ENCODE results near the gene PLXNA3. TPM values are rescaled to one million over a fixed set of nuclear protein-coding genes. Genes with fewer than 3 reads are reported as not detected.

PLXNA3 gene
- total and polyA plus RNA-seq, 2 experiments from 2014 or later, result 2.7 to 5.4 TPM

DNA sequence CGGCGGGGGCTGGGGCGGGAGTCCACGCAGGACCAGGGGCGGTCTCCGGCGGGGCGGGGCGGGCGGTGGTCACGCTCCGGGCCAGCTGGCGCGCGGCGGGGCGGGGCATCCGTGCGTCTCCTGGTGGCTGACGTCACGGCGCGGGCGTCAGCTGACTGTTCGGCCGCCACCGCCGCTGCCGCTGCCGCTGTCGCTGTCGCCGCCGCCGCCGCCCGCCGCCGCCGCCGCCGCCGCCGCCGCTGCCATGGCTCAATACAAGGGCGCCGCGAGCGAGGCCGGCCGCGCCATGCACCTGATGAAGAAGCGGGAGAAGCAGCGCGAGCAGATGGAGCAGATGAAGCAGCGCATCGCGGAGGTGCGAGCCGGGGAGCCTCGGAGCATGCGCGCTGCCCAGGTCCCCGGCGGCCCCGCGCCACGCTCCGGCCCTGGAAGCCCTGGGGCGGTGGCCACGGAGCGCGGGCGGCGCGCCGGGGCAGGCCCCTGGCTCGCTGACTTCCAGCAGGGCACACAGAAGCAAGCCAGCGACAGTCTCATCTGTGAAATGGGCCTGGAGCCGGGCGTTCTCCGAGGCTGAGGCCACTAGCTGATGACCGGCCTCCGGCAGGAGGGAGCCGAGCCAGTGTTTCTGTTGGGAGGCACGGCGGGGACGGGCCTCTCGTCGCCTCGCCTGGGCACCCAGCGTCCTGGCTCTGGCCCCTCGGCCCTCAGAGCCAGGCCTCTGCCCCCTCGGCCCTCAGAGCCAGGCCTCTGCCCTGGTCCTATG is 13.9 kb upstream of the PLXNA3 start, which contains the start of gene FAM50A:
Gene FAM50A (plus strand): TSS at position 150 of the 763 bp plus-strand sequence. CDS start 95 bp downstream, at position 245.
- H3F3A ChIP-seq (replicated peaks; ENCODE audit: low read depth), result no peaks in the 10 kb centered on the region
- H4K20me1 ChIP-seq (replicated peaks; ENCODE audit: insufficient read depth), result no peaks in the 10 kb centered on the region
- peak within 1 kb of the TSS; percentile 73 for H3K4me3 Mint-ChIP-seq
- peaks cover 9% of the 10 kb centered on the region for H3K27me3 Mint-ChIP-seq (ENCODE audit: insufficient read depth, low read depth, poor library complexity)
- no peaks in the 10 kb centered on the region for H3K36me3 ChIP-seq (ENCODE audit: insufficient read depth)
- H3K4me1 Mint-ChIP-seq, result no peaks in the 10 kb centered on the region
- H3K27ac ChIP-seq (ENCODE audit: low read depth), result no peak within 1 kb of the TSS
- TF ChIP-seq NANOG (IDR thresholded peaks at IDR 0.05; ENCODE audit: borderline replicate concordance) (no peak), CREB1 (CRISPR knock-in tag; IDR thresholded peaks at IDR 0.05; ENCODE audit: low read depth) (peak; percentile 79), POLR2AphosphoS5 (IDR thresholded peaks at IDR 0.05; ENCODE audit: low read depth) (0 out of 2 replicates have a peak, but pooled peaks have one; percentile 5), JUNB (IDR thresholded peaks at IDR 0.05; ENCODE audit: unreplicated experiment) (no peak), ZNF114 (CRISPR knock-in tag; IDR thresholded peaks at IDR 0.05) (no peak), EZH2 (IDR thresholded peaks at IDR 0.05; ENCODE audit: low read depth, unreplicated experiment) (no peak)
- TF ChIP-seq, protein P1, sequence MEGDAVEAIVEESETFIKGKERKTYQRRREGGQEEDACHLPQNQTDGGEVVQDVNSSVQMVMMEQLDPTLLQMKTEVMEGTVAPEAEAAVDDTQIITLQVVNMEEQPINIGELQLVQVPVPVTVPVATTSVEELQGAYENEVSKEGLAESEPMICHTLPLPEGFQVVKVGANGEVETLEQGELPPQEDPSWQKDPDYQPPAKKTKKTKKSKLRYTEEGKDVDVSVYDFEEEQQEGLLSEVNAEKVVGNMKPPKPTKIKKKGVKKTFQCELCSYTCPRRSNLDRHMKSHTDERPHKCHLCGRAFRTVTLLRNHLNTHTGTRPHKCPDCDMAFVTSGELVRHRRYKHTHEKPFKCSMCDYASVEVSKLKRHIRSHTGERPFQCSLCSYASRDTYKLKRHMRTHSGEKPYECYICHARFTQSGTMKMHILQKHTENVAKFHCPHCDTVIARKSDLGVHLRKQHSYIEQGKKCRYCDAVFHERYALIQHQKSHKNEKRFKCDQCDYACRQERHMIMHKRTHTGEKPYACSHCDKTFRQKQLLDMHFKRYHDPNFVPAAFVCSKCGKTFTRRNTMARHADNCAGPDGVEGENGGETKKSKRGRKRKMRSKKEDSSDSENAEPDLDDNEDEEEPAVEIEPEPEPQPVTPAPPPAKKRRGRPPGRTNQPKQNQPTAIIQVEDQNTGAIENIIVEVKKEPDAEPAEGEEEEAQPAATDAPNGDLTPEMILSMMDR (conservative IDR thresholded peaks at IDR 0.05; ENCODE audit: low read depth in 2 of 2), result no peak
- peaks cover 16% of the 10 kb centered on the region; the same call in 2 of the 3 replicates for H3K36me3 Mint-ChIP-seq (ENCODE audit: low read depth)
- no peaks in the 10 kb centered on the region for H3K9me2 ChIP-seq (ENCODE audit: insufficient read depth)
- DNase-seq (ENCODE audit: low spot score), result peak; percentile 61
- H3K79me2 ChIP-seq (replicated peaks; ENCODE audit: insufficient read depth), result no peaks in the 10 kb centered on the region
- H3K27ac Mint-ChIP-seq, result no peak within 1 kb of the TSS
- H3K4me1 ChIP-seq (ENCODE audit: insufficient read depth), result 0 out of 2 replicates have a peak, but pooled peaks cover 3% of the 10 kb centered on the region
- H3K9me3 Mint-ChIP-seq, result no peaks in the 10 kb centered on the region
- H2AFZ ChIP-seq, result no peak within 1 kb of the TSS
- no peaks in the 10 kb centered on the region for H3K27me3 ChIP-seq (ENCODE audit: insufficient read depth)
- peak; percentile 69 for ATAC-seq
- peak within 1 kb of the TSS; percentile 62 for H3K4me3 ChIP-seq
- H3K4me2 ChIP-seq, result peak within 1 kb of the TSS; percentile 78

DNA sequence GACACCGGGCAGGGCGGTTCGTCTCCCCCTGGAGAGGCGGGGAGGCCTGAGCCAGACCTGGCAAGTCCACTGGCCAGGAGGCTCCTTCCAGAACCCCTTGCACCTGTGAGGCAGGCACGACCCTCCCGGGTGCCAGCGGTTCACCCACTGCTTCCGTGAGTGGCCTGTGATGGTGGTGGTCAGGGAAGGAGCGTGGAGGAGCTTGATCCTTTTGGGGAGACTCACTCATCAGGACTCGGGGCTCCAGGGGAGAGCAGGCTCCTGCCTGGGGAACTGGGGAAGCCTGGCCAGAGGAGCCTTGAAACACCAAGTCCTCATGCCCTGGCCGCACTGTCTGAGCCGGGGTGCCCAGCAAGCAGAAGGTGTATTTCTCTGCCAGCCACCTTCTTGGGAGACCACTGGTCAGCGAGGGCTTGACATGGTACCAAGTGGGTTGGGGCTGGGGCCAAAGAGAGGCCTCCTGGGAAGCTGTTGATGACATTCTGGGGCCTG is 13.3 kb upstream of the PLXNA3 start:
- Mint-ChIP-seq H3K9me3 (no peaks in the 10 kb centered on the region), H3K27me3 (ENCODE audit: insufficient read depth, low read depth, poor library complexity) (peaks cover 8% of the 10 kb centered on the region), H3K27ac (no peak overlapping the region), H3K36me3 (ENCODE audit: low read depth) (peaks cover 15% of the 10 kb centered on the region; the same call in 2 of the 3 replicates), H3K4me1 (no peaks in the 10 kb centered on the region), H3K4me3 (peak overlapping the region; percentile 48)
- Histone ChIP-seq H3F3A (replicated peaks; ENCODE audit: low read depth) (no peaks in the 10 kb centered on the region), H3K4me1 (ENCODE audit: insufficient read depth) (0 out of 2 replicates have a peak, but pooled peaks cover 3% of the 10 kb centered on the region), H2AFZ (no peak overlapping the region), H3K36me3 (ENCODE audit: insufficient read depth) (no peaks in the 10 kb centered on the region), H3K4me3 (peak overlapping the region; percentile 62), H3K27ac (ENCODE audit: low read depth) (no peak overlapping the region), H3K4me2 (peak overlapping the region; percentile 75), H3K9me2 (ENCODE audit: insufficient read depth) (no peaks in the 10 kb centered on the region), H3K79me2 (replicated peaks; ENCODE audit: insufficient read depth) (no peaks in the 10 kb centered on the region), H4K20me1 (replicated peaks; ENCODE audit: insufficient read depth) (no peaks in the 10 kb centered on the region), H3K27me3 (ENCODE audit: insufficient read depth) (no peaks in the 10 kb centered on the region)
- ATAC-seq, result no peak; the same call in 2 of the 3 replicates
- DNase-seq (ENCODE audit: low spot score), result no peak
- TF ChIP-seq EZH2 (IDR thresholded peaks at IDR 0.05; ENCODE audit: low read depth, unreplicated experiment), result no peak
- TF ChIP-seq CREB1 (CRISPR knock-in tag; IDR thresholded peaks at IDR 0.05; ENCODE audit: low read depth), result no peak
- no peak for TF ChIP-seq NANOG (IDR thresholded peaks at IDR 0.05; ENCODE audit: borderline replicate concordance)
- TF ChIP-seq ZNF114 (CRISPR knock-in tag; IDR thresholded peaks at IDR 0.05), result no peak
- TF ChIP-seq, protein P2, sequence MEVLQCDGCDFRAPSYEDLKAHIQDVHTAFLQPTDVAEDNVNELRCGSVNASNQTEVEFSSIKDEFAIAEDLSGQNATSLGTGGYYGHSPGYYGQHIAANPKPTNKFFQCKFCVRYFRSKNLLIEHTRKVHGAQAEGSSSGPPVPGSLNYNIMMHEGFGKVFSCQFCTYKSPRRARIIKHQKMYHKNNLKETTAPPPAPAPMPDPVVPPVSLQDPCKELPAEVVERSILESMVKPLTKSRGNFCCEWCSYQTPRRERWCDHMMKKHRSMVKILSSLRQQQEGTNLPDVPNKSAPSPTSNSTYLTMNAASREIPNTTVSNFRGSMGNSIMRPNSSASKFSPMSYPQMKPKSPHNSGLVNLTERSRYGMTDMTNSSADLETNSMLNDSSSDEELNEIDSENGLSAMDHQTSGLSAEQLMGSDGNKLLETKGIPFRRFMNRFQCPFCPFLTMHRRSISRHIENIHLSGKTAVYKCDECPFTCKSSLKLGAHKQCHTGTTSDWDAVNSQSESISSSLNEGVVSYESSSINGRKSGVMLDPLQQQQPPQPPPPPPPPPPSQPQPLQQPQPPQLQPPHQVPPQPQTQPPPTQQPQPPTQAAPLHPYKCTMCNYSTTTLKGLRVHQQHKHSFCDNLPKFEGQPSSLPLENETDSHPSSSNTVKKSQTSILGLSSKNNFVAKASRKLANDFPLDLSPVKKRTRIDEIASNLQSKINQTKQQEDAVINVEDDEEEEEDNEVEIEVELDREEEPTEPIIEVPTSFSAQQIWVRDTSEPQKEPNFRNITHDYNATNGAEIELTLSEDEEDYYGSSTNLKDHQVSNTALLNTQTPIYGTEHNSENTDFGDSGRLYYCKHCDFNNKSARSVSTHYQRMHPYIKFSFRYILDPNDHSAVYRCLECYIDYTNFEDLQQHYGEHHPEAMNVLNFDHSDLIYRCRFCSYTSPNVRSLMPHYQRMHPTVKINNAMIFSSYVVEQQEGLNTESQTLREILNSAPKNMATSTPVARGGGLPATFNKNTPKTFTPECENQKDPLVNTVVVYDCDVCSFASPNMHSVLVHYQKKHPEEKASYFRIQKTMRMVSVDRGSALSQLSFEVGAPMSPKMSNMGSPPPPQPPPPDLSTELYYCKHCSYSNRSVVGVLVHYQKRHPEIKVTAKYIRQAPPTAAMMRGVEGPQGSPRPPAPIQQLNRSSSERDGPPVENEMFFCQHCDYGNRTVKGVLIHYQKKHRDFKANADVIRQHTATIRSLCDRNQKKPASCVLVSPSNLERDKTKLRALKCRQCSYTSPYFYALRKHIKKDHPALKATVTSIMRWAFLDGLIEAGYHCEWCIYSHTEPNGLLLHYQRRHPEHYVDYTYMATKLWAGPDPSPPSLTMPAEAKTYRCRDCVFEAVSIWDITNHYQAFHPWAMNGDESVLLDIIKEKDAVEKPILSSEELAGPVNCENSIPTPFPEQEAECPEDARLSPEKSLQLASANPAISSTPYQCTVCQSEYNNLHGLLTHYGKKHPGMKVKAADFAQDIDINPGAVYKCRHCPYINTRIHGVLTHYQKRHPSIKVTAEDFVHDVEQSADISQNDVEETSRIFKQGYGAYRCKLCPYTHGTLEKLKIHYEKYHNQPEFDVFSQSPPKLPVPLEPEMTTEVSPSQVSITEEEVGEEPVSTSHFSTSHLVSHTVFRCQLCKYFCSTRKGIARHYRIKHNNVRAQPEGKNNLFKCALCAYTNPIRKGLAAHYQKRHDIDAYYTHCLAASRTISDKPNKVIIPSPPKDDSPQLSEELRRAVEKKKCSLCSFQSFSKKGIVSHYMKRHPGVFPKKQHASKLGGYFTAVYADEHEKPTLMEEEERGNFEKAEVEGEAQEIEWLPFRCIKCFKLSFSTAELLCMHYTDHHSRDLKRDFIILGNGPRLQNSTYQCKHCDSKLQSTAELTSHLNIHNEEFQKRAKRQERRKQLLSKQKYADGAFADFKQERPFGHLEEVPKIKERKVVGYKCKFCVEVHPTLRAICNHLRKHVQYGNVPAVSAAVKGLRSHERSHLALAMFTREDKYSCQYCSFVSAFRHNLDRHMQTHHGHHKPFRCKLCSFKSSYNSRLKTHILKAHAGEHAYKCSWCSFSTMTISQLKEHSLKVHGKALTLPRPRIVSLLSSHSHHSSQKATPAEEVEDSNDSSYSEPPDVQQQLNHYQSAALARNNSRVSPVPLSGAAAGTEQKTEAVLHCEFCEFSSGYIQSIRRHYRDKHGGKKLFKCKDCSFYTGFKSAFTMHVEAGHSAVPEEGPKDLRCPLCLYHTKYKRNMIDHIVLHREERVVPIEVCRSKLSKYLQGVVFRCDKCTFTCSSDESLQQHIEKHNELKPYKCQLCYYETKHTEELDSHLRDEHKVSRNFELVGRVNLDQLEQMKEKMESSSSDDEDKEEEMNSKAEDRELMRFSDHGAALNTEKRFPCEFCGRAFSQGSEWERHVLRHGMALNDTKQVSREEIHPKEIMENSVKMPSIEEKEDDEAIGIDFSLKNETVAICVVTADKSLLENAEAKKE (CRISPR knock-in tag; IDR thresholded peaks at IDR 0.05), result no peak
- no peak for TF ChIP-seq POLR2AphosphoS5 (IDR thresholded peaks at IDR 0.05; ENCODE audit: low read depth)
- TF ChIP-seq ZNF331 (CRISPR knock-in tag; IDR thresholded peaks at IDR 0.05; ENCODE audit: low read depth), result no peak
- TF ChIP-seq, protein P3, sequence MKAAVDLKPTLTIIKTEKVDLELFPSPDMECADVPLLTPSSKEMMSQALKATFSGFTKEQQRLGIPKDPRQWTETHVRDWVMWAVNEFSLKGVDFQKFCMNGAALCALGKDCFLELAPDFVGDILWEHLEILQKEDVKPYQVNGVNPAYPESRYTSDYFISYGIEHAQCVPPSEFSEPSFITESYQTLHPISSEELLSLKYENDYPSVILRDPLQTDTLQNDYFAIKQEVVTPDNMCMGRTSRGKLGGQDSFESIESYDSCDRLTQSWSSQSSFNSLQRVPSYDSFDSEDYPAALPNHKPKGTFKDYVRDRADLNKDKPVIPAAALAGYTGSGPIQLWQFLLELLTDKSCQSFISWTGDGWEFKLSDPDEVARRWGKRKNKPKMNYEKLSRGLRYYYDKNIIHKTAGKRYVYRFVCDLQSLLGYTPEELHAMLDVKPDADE (IDR thresholded peaks at IDR 0.05), result no peak

Measured in GM23338 (cell line).